Left lung (tissue), 14 donors: ENCODE measurements around the gene ZNF835. TPM values are rescaled to one million over a fixed set of nuclear protein-coding genes. Genes with fewer than 3 reads are reported as not detected.

Experiments used
- ATAC-seq: fragments of 200-7000 bp; cut with Tn5 transposase; one replicate; pipeline ENCODE4 v1.9.1; 2020; ENCODE audit warnings: moderate library complexity
- DNase-seq, 4 donors: peaks; one replicate each; pipeline ENCODE4 v3.0.0-alpha.2; 2013 to 2020
- H3K27ac ChIP-seq, 2 donors: fragments of 200-600 bp; sonication (generic) in 1 of 2; one replicate each; pipeline versions ENCODE4 v1.5.0 to v1.8.0; 2020 to 2021
- H3K27me3 ChIP-seq, 2 donors: fragments of 200-600 bp; sonication (generic) in 1 of 2; one replicate each; pipeline versions ENCODE4 v1.5.0 to v1.8.0; 2020 to 2021
- H3K36me3 ChIP-seq, 2 donors: fragments of 200-600 bp; sonication (generic) in 1 of 2; one replicate each; pipeline versions ENCODE4 v1.5.0 to v1.8.0; 2020 to 2021
- H3K4me1 ChIP-seq, 2 donors: fragments of 200-600 bp; one replicate each; pipeline ENCODE4 v1.8.0; 2021
- H3K4me3 ChIP-seq, 2 donors: fragments of 200-600 bp; sonication (generic) in 1 of 2; one replicate each; pipeline versions ENCODE4 v1.5.0 to v1.8.0; 2020 to 2021; ENCODE audit warnings: mild to moderate bottlenecking in 1 of 2
- H3K9me3 ChIP-seq, 2 donors: fragments of 200-600 bp; sonication (generic) in 1 of 2; one replicate each; pipeline versions ENCODE4 v1.5.0 to v1.8.0; 2020 to 2021
- intact Hi-C, 2 donors: fragments of 100-400 bp; cut with DNase I; formaldehyde crosslinking; loops; one replicate each; pipeline versions ENCODE4 v1.11.2 to v1.14.2; 2022
- long read RNA-seq, 12 donors: library from polyadenylated mRNA in 2 of 12; unstranded in 2 of 12; transcript quantifications; one replicate each; pipeline ENCODE4 v2.0.0 and lab custom pipeline, GENCODE V29; 2019 to 2026
- polyA plus RNA-seq, 6 donors: library from polyadenylated mRNA; unstranded; fragments of 120-200 nt; gene quantifications; one replicate each; pipeline ENCODE4 v1.2.1, GENCODE V29; 2013; ENCODE audit not compliant: insufficient read length in 6 of 6
- total RNA-seq, 2 donors: library from RNA; stranded (reverse); fragmentation: NEBNext Ultra II Directional; extraction: Animal tissue kit (Norgen Biotek cat#: 25700); gene quantifications; one replicate each; pipeline ENCODE4 v1.2.1, GENCODE V29; 2021
- TF ChIP-seq, protein P1 (sequence below), 2 donors: fragments of 200-600 bp; sonication (generic) in 1 of 2; IDR thresholded peaks; one replicate each; pipeline versions ENCODE4 v1.5.0 to v1.8.0; 2021; ENCODE audit warnings: antibody characterized with exemption in 2 of 2
- donor health status: DM: no; HTN: yes; CAD: no.
- donor health status: DM: no; HTN: no; CAD: no.

The ZNF835 gene
- total RNA-seq (1 to 10 TPM; 2.3 to 3.0 TPM), polyA plus RNA-seq (1 to 10 TPM; 3.1 to 4.9 (median 4.2) TPM)
- long read RNA-seq, donor 1, partial matches to known transcripts = 0 of 1 reads
- long read RNA-seq, donor 1, other reads (novel, unspliced or antisense) = 0 of 1 reads
- long read RNA-seq, donor 2, partial matches to known transcripts = 0 of 1 reads
- long read RNA-seq, donor 2, other reads (novel, unspliced or antisense) = 0 of 1 reads
- long read RNA-seq, donor 3, partial matches to known transcripts = 0 of 1 reads
- long read RNA-seq, donor 3, other reads (novel, unspliced or antisense) = 0 of 1 reads
- long read RNA-seq, donor 4, partial matches to known transcripts = 0 of 1 reads
- long read RNA-seq, donor 4, other reads (novel, unspliced or antisense) = 0 of 1 reads
- long read RNA-seq, donor 5, transcript ZNF835-201 (2 exons, 3,450 nt) = major isoform, 5 of 5 reads
- long read RNA-seq, donor 5, partial matches to known transcripts = 0 of 5 reads
- long read RNA-seq, donor 5, other reads (novel, unspliced or antisense) = 0 of 5 reads
- long read RNA-seq, donor 6 = 0 reads
- long read RNA-seq, donor 7, partial matches to known transcripts = 6 of 6 reads
- long read RNA-seq, donor 7, other reads (novel, unspliced or antisense) = 0 of 6 reads
- long read RNA-seq, donor 8 = 0 reads
- long read RNA-seq, donor 9 = 0 reads
- long read RNA-seq, donor 10 = 0 reads
- long read RNA-seq, donor 11 = 0 reads
- long read RNA-seq, donor 12, partial matches to known transcripts = 0 of 2 reads
- long read RNA-seq, donor 12, other reads (novel, unspliced or antisense) = 0 of 2 reads

DNA sequence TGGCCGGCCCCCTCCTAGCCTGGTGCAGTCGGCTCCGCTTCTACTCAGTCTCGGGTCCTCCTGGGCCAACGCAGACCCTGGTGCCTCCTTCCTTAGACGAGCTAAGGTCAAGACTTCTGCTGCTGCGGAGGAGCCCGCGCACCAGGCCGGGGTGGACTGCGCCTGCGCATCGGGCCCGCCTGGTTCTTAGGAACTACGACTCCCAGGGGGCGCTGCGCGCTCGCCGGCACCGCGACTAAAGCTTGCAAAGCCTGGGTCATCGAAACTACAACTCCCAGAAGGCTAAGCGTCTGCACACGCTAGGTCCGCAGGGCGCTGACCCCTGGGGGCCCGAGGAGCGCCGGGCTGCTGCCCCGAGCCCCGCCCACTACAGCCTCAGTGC is at the start of gene ZNF835:
Gene ZNF835 (minus strand): TSS at position 145 of the 382 bp plus-strand sequence. CDS start 6,559 bp downstream, outside the sequence.
- H3K27me3 ChIP-seq = no peaks in the 10 kb centered on the region
- H3K4me3 ChIP-seq = peak within 1 kb of the TSS; percentile 56 to 62
- DNase-seq = peak; percentile 84 to 96 (median 94)
- H3K4me1 ChIP-seq = peaks cover 9 to 16% of the 10 kb centered on the region in 2 donors
- ATAC-seq = peak; percentile 98
- TF ChIP-seq, protein P1, sequence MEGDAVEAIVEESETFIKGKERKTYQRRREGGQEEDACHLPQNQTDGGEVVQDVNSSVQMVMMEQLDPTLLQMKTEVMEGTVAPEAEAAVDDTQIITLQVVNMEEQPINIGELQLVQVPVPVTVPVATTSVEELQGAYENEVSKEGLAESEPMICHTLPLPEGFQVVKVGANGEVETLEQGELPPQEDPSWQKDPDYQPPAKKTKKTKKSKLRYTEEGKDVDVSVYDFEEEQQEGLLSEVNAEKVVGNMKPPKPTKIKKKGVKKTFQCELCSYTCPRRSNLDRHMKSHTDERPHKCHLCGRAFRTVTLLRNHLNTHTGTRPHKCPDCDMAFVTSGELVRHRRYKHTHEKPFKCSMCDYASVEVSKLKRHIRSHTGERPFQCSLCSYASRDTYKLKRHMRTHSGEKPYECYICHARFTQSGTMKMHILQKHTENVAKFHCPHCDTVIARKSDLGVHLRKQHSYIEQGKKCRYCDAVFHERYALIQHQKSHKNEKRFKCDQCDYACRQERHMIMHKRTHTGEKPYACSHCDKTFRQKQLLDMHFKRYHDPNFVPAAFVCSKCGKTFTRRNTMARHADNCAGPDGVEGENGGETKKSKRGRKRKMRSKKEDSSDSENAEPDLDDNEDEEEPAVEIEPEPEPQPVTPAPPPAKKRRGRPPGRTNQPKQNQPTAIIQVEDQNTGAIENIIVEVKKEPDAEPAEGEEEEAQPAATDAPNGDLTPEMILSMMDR (IDR thresholded peaks at IDR 0.05) = peak in 1 of 2 donors; percentile 37
- H3K27ac ChIP-seq = peak within 1 kb of the TSS in 1 of 2 donors; percentile 18
- H3K36me3 ChIP-seq = no peaks in the 10 kb centered on the region
- intact Hi-C loops = no loop called here
- H3K9me3 ChIP-seq = peaks cover 0 to 25% of the 10 kb centered on the region in 2 donors

DNA sequence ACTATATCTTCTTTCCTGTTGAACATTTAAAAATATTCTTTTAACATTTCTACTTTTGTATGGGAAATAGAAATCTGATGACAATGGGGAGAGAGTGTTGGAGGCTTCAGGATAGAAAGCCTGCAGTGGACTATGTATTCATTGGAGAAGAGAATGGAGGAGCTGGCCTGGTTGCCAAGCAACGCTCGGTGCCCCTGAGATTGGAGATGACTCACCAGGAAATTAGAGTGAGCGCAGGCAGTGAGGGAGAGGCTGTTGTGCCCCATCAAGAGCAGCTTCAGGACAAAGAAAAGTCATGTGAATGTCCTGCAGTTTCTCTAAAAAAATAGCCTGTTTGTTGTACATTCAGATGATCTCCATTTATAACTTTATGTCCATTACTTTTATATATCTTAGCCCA is 48.7 kb upstream of the ZNF835 start:
- Histone ChIP-seq H3K27ac (no peak overlapping the region), H3K36me3 (no peaks in the 10 kb centered on the region), H3K4me3 (no peak overlapping the region), H3K9me3 (peaks cover 0 to 18% of the 10 kb centered on the region in 2 donors), H3K27me3 (no peaks in the 10 kb centered on the region), H3K4me1 (no peaks in the 10 kb centered on the region)
- ATAC-seq (no peak), DNase-seq (no peak)
- intact Hi-C loops = loop anchor here in 1 of 2 donors (10.0 kb wide), 1 partner anchor 375 kb away; no protein-coding TSS in a partner anchor
- TF ChIP-seq, protein P1 (IDR thresholded peaks at IDR 0.05) = no peak

DNA sequence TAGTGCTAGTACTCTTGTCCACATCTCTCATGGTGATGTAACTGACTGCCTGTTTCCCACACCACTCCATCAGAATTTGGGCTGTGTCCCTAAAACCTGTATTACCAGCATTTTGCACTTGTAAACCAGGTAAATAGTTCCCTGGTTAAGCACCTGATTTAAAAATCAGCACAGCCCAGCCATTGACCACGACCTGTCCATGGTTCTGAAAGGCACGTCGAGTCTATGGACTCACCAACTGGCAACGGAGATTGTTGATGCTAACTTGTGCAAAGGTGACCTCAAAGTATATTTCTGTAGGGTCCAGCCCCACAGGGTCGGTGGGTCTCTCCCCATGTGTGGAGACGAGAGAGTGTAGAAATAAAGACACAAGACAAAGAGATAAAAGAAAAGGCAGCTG is 46.7 kb upstream of the ZNF835 start:
- no peak for ATAC-seq
- TF ChIP-seq, protein P1 (IDR thresholded peaks at IDR 0.05) = no peak
- intact Hi-C loops = no loop called here
- DNase-seq = peak in 1 of 4 donors; percentile 5
- H3K27ac ChIP-seq = no peak overlapping the region
- H3K36me3 ChIP-seq = no peaks in the 10 kb centered on the region
- H3K27me3 ChIP-seq = no peaks in the 10 kb centered on the region
- H3K4me3 ChIP-seq = no peak overlapping the region
- H3K9me3 ChIP-seq = peaks cover 0 to 22% of the 10 kb centered on the region in 2 donors
- no peaks in the 10 kb centered on the region for H3K4me1 ChIP-seq

DNA sequence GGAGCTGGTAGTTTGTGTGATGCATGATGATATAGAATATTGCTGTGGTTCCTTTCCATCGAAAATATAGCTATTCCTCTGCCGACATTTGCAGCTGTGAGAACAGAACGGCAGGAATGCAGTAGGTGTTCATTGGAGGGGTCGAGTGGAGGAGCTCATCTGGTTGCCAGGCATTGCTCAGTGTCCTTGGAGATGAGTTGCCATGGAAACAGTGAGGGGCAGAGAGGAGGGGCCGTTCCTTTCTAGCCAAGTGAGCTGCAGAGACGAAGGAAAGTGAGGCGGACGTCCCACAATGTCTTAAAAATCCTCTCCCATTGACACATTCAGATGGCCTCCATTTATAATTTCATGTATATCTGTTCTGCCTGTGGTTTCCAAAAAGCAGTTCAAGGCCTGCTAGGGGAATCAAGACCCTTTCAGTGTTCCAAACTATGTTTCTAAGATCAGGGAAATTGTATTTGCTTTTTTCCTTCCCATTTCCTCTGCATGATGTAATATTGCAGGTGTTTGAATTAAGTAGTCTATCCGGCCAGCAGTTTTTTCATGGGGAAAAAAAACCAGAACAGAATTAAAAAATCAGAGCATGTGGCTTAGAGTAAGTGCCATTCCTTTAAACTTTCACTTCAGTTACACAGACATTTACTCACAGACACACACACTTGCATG is 41.2 kb upstream of the ZNF835 start:
- Histone ChIP-seq H3K9me3 (peaks cover 0 to 31% of the 10 kb centered on the region in 2 donors), H3K4me1 (no peaks in the 10 kb centered on the region), H3K36me3 (no peaks in the 10 kb centered on the region), H3K4me3 (no peak overlapping the region), H3K27me3 (no peaks in the 10 kb centered on the region), H3K27ac (no peak overlapping the region)
- DNase-seq = no peak
- TF ChIP-seq, protein P1 (IDR thresholded peaks at IDR 0.05) = no peak
- ATAC-seq = no peak
- intact Hi-C loops = no loop called here
